ENCODE data around the gene CST8. TPM values are rescaled to one million over a fixed set of nuclear protein-coding genes. Genes with fewer than 3 reads are reported as not detected.

Gene CST8
- total and polyA plus RNA-seq, 2 of the 4 experiments (the other 2 are of a cell fraction): not detected

DNA sequence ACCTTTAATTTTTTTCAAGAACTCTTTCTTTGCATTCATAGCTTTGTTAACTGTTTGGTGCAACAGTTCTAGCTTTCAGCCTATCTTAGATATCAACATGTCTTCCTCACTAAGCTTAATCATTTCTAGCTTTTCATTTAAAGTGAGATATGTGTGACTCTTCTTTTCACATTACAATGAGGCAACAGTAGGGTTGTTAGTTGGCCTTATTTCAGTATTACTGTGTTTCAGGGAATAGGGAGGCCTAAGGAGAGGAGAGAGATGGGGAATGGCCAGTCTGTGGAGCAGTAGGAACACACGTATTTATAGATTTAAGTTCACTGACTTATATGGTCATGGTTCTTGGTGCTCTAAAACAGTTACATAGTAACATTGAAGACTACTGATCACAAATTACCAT, 41.6 kb downstream of the CST8 start:
- H3K4me1 ChIP-seq (ENCODE audit: control insufficient read depth, insufficient read depth, low read length): no peaks in the 10 kb centered on the region
- no peak overlapping the region for H3K4me2 ChIP-seq (ENCODE audit: low read depth, low read length)
- POLR2A ChIA-PET (ENCODE audit: unreplicated experiment): no interaction called here
- H2BK20ac ChIP-seq (ENCODE audit: low read depth, low read length): no peak overlapping the region
- no peaks in the 10 kb centered on the region for H4K20me1 ChIP-seq (ENCODE audit: insufficient read depth, low read length)
- H3K9me1 ChIP-seq (ENCODE audit: insufficient read depth, low read length): no peaks in the 10 kb centered on the region
- no peak overlapping the region for H4K5ac ChIP-seq (ENCODE audit: low read depth, low read length)
- TF ChIP-seq RCOR1 (IDR thresholded peaks at IDR 0.05; ENCODE audit: insufficient replicate concordance, low read length): no peak
- TF ChIP-seq, protein P1, sequence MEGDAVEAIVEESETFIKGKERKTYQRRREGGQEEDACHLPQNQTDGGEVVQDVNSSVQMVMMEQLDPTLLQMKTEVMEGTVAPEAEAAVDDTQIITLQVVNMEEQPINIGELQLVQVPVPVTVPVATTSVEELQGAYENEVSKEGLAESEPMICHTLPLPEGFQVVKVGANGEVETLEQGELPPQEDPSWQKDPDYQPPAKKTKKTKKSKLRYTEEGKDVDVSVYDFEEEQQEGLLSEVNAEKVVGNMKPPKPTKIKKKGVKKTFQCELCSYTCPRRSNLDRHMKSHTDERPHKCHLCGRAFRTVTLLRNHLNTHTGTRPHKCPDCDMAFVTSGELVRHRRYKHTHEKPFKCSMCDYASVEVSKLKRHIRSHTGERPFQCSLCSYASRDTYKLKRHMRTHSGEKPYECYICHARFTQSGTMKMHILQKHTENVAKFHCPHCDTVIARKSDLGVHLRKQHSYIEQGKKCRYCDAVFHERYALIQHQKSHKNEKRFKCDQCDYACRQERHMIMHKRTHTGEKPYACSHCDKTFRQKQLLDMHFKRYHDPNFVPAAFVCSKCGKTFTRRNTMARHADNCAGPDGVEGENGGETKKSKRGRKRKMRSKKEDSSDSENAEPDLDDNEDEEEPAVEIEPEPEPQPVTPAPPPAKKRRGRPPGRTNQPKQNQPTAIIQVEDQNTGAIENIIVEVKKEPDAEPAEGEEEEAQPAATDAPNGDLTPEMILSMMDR (conservative IDR thresholded peaks at IDR 0.05; ENCODE audit: low read depth, low read length): no peak
- TF ChIP-seq BHLHE40 (IDR thresholded peaks at IDR 0.05; ENCODE audit: low read depth, low read length): no peak
- no peak for TF ChIP-seq MAZ (IDR thresholded peaks at IDR 0.05; ENCODE audit: borderline replicate concordance, low read depth, low read length)
- no peaks in the 10 kb centered on the region for H3K36me3 ChIP-seq (ENCODE audit: control insufficient read depth, insufficient read depth, low read length)
- no peak overlapping the region for H4K91ac ChIP-seq (ENCODE audit: insufficient read depth, low read depth, low read length)
- H3K27ac ChIP-seq (ENCODE audit: insufficient read depth, low read length): no peak overlapping the region
- no peak overlapping the region for H3K4me3 ChIP-seq (ENCODE audit: insufficient read depth, low read depth, low read length)
- in situ Hi-C loops (cut with MboI; ENCODE audit: low sequenced_read_pairs) (no loop called here), intact Hi-C loops (cut with micrococcal nuclease) (no loop called here), dilution Hi-C loops (cut with HindIII; ENCODE audit: low sequenced_read_pairs, unreplicated experiment) (no loop called here)
- DNase-seq (no peak), ATAC-seq (ENCODE audit: low read depth) (no peak)
- no peak overlapping the region for H3K4ac ChIP-seq (ENCODE audit: low read depth, low read length)
- no peak overlapping the region for H3K56ac ChIP-seq (ENCODE audit: extremely low read depth, insufficient read depth, low read length)
- no peak overlapping the region for H3K14ac ChIP-seq (replicated peaks; ENCODE audit: low read depth, low read length)
- no peaks in the 10 kb centered on the region for H3K27me3 ChIP-seq (ENCODE audit: control insufficient read depth, insufficient read depth, low read length)
- H3K23ac ChIP-seq (ENCODE audit: low read depth, low read length): no peak overlapping the region
- CTCF ChIA-PET: no interaction called here
- H3K79me1 ChIP-seq (ENCODE audit: low read depth in 1 of 2, low read length in 2 of 2): no peaks in the 10 kb centered on the region
- H3K9me3 ChIP-seq (ENCODE audit: control insufficient read depth, insufficient read depth, low read length): no peaks in the 10 kb centered on the region
- H2AK9ac ChIP-seq (replicated peaks; ENCODE audit: low read depth, low read length, poor library complexity): no peak overlapping the region
- H2BK120ac ChIP-seq (ENCODE audit: low read depth, low read length): no peak overlapping the region
- no TSS peak for BruUV-seq (replicated peaks)
- H2AFZ ChIP-seq (replicated peaks; ENCODE audit: low read length, poor library complexity): no peak overlapping the region
- H2AK5ac ChIP-seq (ENCODE audit: low read depth, low read length): no peak overlapping the region
- H3K18ac ChIP-seq (ENCODE audit: low read depth, low read length): no peak overlapping the region
- H2BK15ac ChIP-seq (ENCODE audit: low read depth, low read length): no peak overlapping the region
- H2BK5ac ChIP-seq (ENCODE audit: low read depth, low read length, poor library complexity, severe bottlenecking): no peak overlapping the region
- no CpG with 5 or more reads among the region's 1 CpG for WGBS, 2 experiments (ENCODE audit: extremely low coverage in 2 of 2, insufficient read length in 1 of 2)
- H4K8ac ChIP-seq (ENCODE audit: low read depth in 2 of 2, low read length in 2 of 2): no peak overlapping the region
- no peak overlapping the region for H3K9ac ChIP-seq (ENCODE audit: low read depth, low read length)
